Lung (tissue), 12 donors: Measurements from ENCODE around the gene TFAP2A. TPM values are rescaled to one million over a fixed set of nuclear protein-coding genes. Genes with fewer than 3 reads are reported as not detected.

Experiments
- ATAC-seq: fragments of 200-7000 bp; cut with Tn5 transposase; one replicate; pipeline ENCODE4 v1.9.1; 2020; ENCODE audit warnings: moderate number of reproducible peaks; ENCODE audit not compliant: insufficient read depth, low FRiP score
- DNase-seq, 3 donors: peaks; one replicate each; pipeline ENCODE4 v3.0.0-alpha.2; 2013 to 2017
- H3K27ac ChIP-seq, 2 donors: one replicate each; pipeline ENCODE4 v1.5.1; 2013; ENCODE audit warnings: mild to moderate bottlenecking in 2 of 2, moderate library complexity in 2 of 2, control low read depth in 1 of 2, inconsistent platforms in 1 of 2, low read depth in 1 of 2, low read length in 1 of 2
- H3K27me3 ChIP-seq, 3 donors: one replicate each; pipeline ENCODE4 v1.5.1; 2013; ENCODE audit warnings: low read length in 2 of 3; ENCODE audit not compliant: control insufficient read depth in 3 of 3, insufficient read depth in 3 of 3
- H3K36me3 ChIP-seq, 4 donors: one replicate each; pipeline ENCODE4 v1.5.1; 2013; ENCODE audit warnings: low read length in 4 of 4, mild to moderate bottlenecking in 1 of 4, moderate library complexity in 1 of 4; ENCODE audit not compliant: control insufficient read depth in 4 of 4, insufficient read depth in 4 of 4
- H3K4me1 ChIP-seq, 5 donors: one replicate each; pipeline ENCODE4 v1.5.1; 2013; ENCODE audit warnings: low read length in 5 of 5, mild to moderate bottlenecking in 2 of 5, moderate library complexity in 1 of 5; ENCODE audit not compliant: control insufficient read depth in 5 of 5, insufficient read depth in 5 of 5
- H3K4me3 ChIP-seq: one replicate; pipeline ENCODE4 v1.5.1; 2013; ENCODE audit warnings: mild to moderate bottlenecking, control low read depth, moderate library complexity
- H3K9ac ChIP-seq, 2 donors: one replicate each; pipeline ENCODE4 v1.5.1; 2013; ENCODE audit warnings: low read length in 2 of 2, control low read depth in 1 of 2; ENCODE audit not compliant: insufficient read depth in 1 of 2
- H3K9me3 ChIP-seq, 4 donors: one replicate each; pipeline ENCODE4 v1.5.1; 2013; ENCODE audit warnings: low read length in 3 of 4, mild to moderate bottlenecking in 1 of 4, moderate library complexity in 1 of 4; ENCODE audit not compliant: control insufficient read depth in 4 of 4, insufficient read depth in 3 of 4
- CTCF ChIP-seq: IDR thresholded peaks from 2 replicates; pipeline ENCODE4 v1.5.1; 2012; ENCODE audit warnings: mild to moderate bottlenecking; ENCODE audit errors: control extremely low read depth, extremely low read depth
- WGBS, 2 donors: extraction: QIAGEN DNeasy Blood & Tissue Kit; methylation state at CpG; one replicate each; pipeline ENCODE4 v1.1.7; 2013; 5-methylcytosine and 5-hydroxymethylcytosine counted together
- polyA plus RNA-seq, 2 donors: library from polyadenylated mRNA; stranded (reverse); fragments of 200-250 nt; gene quantifications; one replicate each; pipeline ENCODE4 v1.2.1, GENCODE V29; 2013
- total RNA-seq, 2 donors: library from RNA; depleted of rRNA in 1 of 2; stranded (reverse); fragments of >200 nt in 1 of 2; gene quantifications; one replicate each; pipeline ENCODE4 v1.2.1, GENCODE V29; 2014 to 2021
- donor health status: control.
- donor health status: control.
- donor health status: Bipolar disorder and iron deficiency.
- donor health status: healthy.
- donor health status: DM: yes; HTN: yes; CAD: no.

The TFAP2A gene
- total and polyA plus RNA-seq, 4 donors: 0.14 to 2.7 (median 0.64) TPM

DNA sequence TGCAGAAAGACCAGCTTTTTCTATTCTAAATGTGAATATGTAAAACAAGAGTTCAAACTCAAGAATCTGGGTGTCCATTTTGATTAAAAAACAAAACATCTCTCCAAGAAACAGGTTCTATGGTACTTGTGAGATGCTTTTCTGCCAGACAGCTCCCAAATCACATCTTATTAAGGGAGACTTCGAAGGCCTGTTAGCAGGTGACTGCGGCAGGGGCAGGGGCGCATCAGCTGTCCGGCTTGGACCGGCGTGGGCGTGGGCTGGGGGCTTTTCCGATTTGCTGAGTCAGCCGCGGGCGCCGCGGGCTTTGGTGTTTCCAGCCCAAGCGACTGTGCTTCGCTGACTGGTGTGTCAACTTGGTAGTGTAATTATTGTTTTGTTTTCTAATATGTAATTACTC, 32.6 kb downstream of the TFAP2A start:
- Histone ChIP-seq H3K36me3 (no peaks in the 10 kb centered on the region), H3K4me1 (peaks cover 0 to 10% (median 0%) of the 10 kb centered on the region in 5 donors), H3K4me3 (no peak overlapping the region), H3K27me3 (peaks cover 22 to 90% (median 80%) of the 10 kb centered on the region in 3 donors), H3K9me3 (peaks cover 0 to 12% (median 0%) of the 10 kb centered on the region in 4 donors), H3K27ac (no peak overlapping the region), H3K9ac (no peak overlapping the region)
- no peak for DNase-seq
- no peak for TF ChIP-seq CTCF
- WGBS, 2 donors: 4 to 11% methylated on average over 15 of the region's 15 CpGs
- no peak for ATAC-seq

- no peak for DNase-seq
- no peak for ATAC-seq
- Histone ChIP-seq H3K4me1 (peaks cover 0 to 10% (median 0%) of the 10 kb centered on the region in 5 donors), H3K36me3 (no peaks in the 10 kb centered on the region), H3K9me3 (peaks cover 0 to 12% (median 0%) of the 10 kb centered on the region in 4 donors), H3K9ac (no peak overlapping the region), H3K4me3 (no peak overlapping the region), H3K27me3 (peaks cover 22 to 85% (median 75%) of the 10 kb centered on the region in 3 donors), H3K27ac (no peak overlapping the region)
- whole genome bisulfite sequencing, 2 donors: 4 to 16% methylated on average over 25 to 26 of the region's 26 CpGs
- TF ChIP-seq CTCF: no peak
These were observed 33.1 kb downstream of the TFAP2A start for GRCh38 chr6:10381830-10382208.

DNA sequence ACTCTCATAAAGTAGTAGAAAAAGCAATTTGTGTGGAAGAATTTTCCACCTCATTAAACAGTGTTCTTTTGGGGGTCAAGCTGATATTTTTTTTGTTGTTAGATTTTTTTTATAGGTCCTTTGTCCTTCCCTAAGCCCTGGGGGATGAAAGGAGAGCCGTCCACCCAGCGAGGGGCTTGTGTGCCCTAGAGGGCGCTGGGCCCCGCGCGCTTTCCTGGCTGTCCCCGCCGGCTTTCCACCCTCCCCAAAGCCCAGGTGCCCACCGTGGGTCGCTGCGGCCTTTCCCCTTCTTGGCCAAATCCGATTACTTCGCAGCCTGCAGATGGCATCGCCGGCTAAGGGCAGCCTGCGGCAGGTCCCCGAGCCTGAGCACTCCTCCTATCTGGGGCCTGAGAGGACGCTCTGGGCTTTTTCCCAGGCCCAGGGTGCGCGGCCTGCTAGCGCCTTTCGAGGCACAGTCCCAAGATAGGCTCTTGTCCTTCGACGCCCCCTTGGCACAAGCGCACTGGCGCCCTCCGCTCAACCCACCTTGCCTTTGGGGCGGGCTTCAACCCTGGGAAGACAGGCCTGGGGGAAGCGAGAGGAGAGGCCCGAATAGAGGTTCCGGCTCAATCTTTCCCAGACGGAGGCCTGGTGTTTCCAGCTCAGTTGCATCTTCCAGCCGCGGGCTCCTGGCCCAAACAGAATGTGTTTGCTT, 33.6 kb downstream of the TFAP2A start:
- TF ChIP-seq CTCF: no peak
- peaks cover 0 to 12% (median 0%) of the 10 kb centered on the region in 4 donors for H3K9me3 ChIP-seq
- no peak overlapping the region for H3K4me3 ChIP-seq
- no peak overlapping the region for H3K9ac ChIP-seq
- H3K36me3 ChIP-seq: no peaks in the 10 kb centered on the region
- H3K27me3 ChIP-seq: peaks cover 22 to 80% (median 71%) of the 10 kb centered on the region in 3 donors
- peaks cover 0 to 10% (median 0%) of the 10 kb centered on the region in 5 donors for H3K4me1 ChIP-seq
- 1 to 7% methylated on average over 34 of the region's 34 CpGs for WGBS, 2 donors
- no peak overlapping the region for H3K27ac ChIP-seq
- DNase-seq (peak in 1 of 3 donors; percentile 22), ATAC-seq (no peak)
